Fibroblast of skin of right quadriceps (primary cell): Measurements from ENCODE around the gene KIAA1217.

Source experiments
- DNase-seq: peaks from one replicate; pipeline ENCODE4 v3.0.0-alpha.2; 2013

The KIAA1217 gene, protein sequence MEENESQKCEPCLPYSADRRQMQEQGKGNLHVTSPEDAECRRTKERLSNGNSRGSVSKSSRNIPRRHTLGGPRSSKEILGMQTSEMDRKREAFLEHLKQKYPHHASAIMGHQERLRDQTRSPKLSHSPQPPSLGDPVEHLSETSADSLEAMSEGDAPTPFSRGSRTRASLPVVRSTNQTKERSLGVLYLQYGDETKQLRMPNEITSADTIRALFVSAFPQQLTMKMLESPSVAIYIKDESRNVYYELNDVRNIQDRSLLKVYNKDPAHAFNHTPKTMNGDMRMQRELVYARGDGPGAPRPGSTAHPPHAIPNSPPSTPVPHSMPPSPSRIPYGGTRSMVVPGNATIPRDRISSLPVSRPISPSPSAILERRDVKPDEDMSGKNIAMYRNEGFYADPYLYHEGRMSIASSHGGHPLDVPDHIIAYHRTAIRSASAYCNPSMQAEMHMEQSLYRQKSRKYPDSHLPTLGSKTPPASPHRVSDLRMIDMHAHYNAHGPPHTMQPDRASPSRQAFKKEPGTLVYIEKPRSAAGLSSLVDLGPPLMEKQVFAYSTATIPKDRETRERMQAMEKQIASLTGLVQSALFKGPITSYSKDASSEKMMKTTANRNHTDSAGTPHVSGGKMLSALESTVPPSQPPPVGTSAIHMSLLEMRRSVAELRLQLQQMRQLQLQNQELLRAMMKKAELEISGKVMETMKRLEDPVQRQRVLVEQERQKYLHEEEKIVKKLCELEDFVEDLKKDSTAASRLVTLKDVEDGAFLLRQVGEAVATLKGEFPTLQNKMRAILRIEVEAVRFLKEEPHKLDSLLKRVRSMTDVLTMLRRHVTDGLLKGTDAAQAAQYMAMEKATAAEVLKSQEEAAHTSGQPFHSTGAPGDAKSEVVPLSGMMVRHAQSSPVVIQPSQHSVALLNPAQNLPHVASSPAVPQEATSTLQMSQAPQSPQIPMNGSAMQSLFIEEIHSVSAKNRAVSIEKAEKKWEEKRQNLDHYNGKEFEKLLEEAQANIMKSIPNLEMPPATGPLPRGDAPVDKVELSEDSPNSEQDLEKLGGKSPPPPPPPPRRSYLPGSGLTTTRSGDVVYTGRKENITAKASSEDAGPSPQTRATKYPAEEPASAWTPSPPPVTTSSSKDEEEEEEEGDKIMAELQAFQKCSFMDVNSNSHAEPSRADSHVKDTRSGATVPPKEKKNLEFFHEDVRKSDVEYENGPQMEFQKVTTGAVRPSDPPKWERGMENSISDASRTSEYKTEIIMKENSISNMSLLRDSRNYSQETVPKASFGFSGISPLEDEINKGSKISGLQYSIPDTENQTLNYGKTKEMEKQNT (N-terminal part only)

DNA sequence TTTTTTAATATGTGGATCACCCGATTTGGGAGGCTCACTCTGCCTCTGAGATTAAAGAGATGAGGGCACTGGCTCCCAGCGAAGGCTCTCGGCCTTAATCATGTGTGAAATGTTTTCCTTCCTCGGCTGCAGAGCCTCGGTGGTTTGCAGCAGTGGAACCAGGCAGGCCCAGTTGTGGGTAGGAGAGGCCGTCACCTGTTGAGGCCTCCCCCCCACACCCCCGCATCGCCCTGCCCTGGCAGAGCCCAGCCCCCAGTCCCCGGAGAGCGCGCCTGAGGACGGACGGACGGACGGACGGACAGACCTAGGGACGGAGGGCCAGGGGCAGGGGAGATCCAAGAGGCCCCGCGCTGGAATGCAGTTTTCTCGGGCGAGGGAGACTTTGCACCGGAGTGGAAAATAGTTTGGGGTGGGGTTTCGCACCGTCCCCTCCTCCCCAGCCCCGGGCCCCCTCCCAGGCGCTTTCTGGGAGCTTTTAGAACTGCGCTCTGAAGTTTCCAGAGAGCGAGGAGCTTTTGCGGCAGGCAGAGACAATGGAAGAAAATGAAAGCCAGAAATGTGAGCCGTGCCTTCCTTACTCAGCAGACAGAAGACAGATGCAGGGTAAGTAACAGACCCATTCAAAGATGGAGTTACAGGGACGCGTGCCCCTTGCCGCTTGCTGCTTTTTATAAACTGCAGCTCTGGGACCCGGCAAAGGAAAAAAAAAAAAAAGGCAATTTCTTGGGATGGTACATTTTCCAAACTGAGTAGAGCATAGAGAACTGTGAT lies at the start of gene KIAA1217:
Gene KIAA1217, plus strand, starts transcription at position 478 of the 771 bp plus-strand sequence. Its CDS starts 56 bp downstream, at position 534.
- peak; percentile 21 for DNase-seq

DNA sequence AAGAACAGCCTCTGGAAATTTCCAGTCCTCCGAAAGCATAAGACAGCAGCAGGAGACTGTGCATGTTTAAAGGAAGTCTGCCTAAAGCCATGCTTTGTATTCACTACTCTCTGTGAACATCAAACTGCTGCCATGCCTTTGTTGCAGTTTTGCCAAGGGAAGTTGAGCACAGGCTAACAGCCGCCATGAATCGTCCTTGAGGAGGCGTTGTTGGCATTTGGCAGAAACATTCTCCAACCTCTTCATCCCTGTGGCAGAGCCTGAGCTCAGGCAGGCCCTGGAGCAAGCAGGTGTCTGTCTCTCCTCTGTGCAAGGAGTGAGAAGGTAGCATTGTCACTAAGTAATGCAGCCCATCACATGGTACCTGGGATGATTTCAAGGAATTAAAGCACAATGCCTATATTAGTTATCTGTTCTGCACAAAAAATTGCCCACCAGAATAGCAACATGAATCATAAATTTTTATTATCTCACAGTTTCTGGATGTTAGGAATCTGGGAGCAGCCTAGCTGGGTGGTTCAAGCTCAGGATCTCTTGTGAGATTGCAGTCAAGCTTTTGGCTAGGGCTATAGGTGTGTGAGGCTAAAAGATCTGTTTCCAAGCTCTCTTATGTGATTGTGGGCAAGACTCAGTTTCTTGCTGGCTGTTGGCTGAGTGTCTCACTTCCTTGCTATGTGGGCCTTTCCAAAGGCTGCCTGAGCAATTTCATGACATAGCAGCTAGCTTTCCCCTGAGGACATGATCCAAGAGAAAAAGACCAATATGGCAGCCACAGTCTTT lies 46.5 kb upstream of the KIAA1217 start:
- DNase-seq = no peak

DNA sequence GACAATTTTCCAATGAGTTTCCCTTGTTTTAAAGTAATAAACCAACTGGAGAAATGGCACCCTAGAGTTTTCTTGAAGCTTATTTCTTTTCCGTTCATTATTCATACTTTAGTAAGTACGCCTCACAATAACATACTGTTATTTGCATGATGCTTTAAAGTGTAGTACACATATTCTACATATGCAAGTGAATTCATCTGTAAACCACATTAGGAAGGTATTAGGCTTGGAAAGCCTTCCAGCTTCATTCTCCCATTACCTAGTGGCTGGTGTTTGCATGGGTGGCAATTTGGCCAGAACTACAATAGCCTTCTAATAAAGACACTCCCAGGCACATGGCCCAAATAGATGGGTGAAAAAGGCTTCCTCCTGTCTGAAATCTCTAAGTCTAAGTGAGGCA lies 45.5 kb upstream of the KIAA1217 start:
- DNase-seq = no peak

DNA sequence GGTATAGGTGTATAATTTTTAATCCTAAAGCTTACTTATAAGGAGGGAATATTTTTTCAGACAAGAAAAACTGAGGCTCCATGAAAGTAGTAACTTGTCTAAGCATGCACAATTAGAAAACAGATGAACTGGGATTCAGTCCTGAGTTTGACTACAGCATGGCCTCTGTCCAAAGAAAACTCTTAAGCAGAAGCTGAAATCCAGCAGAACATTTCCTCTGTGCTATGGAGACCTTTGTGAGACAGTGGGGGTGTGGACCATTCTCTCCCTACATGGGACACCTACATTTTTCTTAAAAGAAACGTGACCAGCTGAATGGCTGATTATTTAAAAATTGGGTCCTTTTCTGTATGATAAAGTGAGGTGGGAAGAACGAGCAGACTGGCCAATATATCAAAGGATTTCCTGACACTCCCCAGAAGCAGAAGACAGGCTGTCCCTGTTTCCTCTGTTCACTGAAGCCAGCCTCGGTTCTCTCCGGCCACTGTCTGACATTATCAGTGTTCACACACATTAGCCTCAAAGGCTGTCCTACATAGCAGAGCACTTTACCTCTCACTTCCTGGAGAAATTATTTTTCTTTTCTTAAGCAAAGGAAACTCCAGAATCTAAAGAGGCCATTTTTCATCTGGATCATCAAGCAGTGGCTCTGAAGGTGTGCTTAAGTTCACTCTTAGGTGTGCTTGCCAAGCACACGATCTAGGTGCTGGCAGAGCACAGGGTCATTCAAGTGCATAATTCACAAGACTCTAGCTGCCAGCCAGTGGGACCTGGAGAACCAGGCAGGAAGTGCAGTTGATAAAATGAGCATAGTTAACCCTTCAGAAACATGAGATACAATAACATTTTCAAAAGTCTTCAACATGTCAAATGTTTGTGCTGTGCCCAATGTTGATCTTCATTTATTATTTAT lies 40.4 kb upstream of the KIAA1217 start:
- DNase-seq = no peak

DNA sequence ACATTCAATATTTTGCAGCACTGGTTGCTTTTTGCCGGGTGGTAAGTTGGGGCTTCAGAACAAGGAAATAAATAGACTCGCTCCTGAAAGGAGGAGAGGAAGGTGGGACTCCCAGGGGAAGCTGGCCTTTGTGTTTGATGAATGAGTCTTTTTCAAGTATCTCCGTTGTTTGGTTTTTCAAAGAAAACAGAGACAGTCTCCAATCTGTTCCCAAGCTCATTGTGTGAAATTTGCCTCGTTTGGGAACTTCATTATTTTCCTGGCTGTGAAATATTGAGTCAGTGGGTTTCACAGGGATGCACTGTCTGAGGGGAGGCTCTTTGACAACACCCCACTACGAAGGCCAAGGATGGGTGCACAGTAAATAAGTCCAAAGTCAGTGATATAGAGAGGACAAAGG lies 38.7 kb upstream of the KIAA1217 start:
- no peak for DNase-seq

DNA sequence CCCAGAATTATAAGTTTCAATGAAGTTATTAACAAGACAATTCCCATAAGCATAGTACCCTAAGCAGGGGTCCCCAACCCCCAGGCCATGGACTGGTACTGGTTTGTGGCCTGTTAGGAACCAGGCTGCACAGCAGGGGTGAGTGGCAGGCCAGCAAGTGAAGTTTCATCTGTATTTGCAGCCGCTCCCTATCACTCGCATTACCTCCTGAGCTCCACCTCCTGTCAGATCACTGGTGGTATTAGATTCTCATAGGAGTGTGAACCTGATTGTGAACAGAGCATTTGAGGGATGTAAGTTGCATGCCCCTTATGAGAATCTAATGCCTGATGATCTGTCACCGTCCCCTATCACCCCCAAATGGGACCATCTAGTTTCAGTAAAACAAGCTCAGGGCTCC lies 36.0 kb upstream of the KIAA1217 start:
- DNase-seq = no peak

DNA sequence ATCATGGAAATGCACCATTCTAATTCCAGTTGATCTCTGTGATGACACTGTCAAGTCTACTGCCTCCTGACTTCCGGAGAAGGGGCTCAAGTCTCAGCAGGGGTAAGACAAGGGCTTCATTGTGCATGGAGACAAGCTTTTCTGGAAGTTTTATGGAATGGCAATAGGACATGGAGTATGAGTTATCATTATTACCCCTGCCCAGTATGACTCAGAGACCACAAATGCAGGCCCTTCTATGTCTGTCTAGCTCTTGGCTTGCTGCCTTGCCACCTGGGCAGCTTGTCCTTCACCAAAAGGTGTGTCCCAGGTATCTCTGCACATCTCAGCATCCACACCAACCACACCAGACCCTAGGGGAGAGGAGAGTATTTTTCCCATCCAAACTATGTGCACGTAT lies 34.9 kb upstream of the KIAA1217 start:
- DNase-seq = no peak

DNA sequence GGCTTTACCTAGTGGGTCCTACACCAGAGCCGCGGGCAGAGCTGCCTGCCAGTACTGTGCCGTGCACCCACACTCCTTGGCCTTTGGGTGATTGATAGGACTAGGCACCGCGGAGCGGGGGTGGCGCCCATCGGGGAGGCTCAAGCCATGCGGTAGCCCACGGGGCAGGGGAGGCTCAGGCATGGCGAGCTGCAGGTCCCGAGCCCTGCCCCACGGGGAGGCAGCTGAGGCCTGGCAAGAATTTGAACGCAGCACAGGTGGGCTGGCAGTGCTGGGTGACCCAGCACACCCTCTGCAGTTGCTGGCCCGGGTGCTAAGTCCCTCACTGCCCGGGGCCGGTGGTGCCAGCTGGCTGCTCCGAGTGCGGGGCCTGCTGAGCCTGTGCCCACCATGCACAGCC lies 32.3 kb upstream of the KIAA1217 start:
- DNase-seq = no peak

DNA sequence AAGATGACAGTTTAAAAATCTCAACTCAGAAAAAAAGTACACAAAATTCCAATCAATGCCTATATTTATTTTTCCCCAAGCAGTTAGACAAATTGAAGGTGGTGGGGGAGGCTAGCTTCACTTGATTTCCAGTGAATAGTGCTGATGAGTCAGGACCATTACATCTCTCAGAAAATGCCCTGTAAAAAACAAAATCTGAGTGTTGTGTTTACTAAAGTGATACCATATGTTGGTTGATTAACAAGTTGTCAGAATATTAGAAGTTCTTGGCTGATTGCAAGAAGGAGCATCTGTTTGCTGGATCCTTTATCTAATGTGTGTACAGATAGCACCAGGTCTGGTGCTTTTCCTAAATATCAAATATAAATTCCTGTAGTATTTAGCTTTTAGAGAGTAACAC lies 31.3 kb upstream of the KIAA1217 start:
- DNase-seq = peak; percentile 42

DNA sequence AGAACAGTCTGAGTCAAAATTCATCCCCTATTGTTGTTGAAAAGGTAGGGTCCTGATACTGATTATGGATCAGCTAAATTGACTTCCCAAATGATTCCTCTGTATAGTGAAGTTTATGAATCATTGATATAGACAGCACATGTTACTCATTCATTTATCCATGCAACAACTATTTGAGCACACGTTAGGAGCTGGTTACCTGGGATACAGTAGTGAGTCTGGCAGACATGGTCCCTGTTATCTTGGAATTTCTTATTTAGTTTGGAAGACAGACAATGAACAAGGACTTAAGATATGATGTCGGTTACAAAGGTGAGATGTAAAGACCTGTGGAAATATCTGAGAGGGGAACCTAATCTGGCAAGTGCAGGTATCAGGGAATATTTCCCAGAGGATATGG lies 28.0 kb upstream of the KIAA1217 start:
- no peak for DNase-seq

DNA sequence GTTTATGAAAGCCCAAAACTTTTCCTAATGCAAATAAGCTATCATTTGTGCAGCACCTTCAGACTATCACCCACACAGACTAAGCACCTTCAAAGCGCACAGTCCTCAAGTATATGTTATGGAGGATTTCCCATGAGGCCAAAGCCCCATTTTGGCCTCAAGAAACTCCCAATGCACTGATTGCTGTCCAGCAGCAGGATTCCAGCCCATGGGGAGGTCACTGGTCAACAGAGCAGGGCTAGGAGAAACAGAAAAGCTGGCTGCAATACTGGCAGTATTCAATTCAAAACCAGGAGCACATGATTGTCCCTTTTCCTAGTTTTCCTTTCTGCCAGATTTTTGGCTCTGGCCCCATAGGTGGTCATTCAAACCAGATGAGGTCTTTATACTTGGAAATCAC lies 24.5 kb upstream of the KIAA1217 start:
- DNase-seq = no peak

DNA sequence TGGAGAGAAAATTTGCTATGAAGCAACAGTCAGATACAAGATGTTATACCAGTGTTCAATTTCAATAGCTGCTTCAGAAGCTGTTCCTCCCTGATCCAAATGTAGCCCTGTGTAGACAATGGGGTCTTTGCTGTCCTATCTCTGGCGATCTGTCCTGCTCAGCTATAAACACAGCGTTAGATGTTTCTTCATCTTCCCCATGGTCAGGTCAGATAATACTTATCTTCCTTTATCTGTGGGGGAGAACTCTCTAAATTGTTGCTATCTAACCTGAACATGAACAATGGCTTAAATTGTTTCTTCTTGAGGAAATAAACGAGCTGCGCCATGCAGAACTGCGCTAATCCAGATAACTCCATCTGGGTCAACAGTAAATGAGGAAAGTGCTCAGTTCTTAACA lies 15.6 kb upstream of the KIAA1217 start:
- no peak for DNase-seq

DNA sequence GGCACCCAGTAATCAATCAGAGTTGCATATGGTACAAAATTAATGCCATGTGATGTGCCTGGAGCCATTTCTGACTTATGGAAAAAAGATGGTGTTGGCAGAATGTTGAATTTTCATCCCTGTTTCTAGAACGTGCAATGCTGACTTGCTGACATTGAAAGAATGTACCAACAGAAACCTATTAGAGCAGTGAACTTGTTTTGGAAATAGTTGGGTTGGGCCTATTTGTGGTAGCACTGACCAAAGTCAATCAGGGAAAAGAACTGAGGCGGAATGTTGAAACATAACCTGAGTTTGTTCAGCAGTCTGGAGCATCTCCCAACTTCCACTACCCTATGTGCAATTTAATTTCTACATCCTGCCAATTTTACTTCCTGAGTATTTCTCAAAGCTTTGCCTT lies 11.7 kb upstream of the KIAA1217 start:
- DNase-seq = no peak

DNA sequence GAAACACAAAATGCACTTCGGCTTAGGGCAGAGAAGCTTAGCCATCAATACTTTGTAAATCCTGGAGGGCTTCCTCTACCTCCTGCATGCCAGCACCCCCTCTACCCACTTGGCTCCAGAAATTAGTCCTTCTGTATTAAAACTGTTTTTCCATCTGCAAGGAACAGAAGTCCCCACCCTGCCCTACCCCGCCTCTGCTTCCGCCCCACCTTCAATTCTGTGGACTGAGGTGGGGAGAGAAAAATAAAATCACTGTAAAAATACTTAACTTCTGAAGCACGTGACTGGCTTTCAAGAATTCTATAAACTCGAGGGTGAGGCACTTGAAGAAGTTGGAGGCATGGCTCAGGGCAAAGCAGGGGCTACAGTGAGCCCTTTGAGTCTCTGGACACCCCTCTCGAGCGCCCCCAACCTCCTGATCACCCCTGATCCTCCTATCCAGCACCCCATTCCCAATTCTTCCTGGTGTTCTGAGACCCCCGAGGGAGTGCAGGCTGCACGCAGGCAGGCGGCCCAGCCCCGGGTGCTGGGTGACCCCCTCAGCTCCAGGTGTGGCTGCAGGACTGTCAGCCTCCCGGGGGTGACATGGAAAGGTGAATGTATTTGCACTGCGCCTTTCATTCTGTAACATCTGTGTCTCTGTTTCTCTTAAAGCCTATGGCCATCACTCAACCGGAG lies 7.3 kb upstream of the KIAA1217 start:
- no peak for DNase-seq

DNA sequence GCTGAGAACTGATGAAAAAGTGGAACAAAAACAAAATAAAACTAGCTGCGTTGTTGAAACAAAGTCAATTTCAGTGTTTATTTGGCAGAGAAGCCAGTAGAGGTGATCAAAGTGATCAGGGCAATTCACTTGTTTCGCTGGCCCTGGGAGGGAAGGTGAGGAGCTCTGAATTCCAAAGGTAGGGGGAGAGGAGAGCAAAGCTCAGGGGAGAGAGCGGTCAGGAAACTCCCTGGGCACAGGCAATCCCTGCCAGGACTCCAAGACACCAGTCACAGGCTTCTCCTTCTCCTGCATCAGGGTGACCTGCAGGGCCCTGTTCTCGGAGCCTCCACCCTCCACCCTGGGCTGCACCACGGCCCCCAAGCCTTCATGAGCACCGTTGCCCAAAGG lies 6.8 kb upstream of the KIAA1217 start:
- DNase-seq = no peak

DNA sequence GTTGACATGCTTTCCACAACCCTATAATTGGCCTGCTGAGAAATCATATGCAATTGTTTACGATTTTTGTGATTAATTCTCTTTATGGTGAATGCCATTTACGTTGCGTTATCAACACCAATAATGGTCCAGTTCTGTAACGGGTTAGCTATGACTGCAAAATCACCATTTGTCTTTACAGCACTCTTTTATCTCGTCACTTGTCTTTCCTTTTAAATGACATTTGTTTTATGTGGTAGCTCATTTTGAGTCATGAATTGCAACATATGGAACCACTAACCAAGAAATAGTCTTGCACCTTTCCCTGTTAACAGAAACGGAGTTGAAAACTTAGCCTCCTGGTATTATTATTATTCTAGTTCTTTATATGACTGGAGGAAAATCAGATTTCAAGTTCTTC lies 3.1 kb upstream of the KIAA1217 start:
- peak; percentile 78 for DNase-seq

DNA sequence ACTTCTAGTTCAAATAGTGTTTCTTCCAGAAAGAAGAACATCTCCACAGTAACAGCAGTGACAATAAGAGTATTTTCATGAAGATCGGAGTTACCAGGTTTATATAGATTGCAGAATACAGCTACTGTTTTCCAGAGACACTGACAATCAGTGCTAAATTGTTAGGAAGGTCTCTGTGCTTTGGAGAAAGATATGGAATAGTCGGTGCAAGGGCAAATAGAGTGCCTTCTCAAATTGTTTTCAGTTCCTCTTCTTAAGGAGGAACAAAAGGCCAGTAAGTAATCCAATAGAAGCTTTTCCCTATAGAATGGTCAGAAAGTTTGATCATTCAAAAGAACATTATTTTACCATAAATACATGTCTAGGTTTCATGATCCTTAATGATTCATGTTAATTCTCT lies 2.6 kb upstream of the KIAA1217 start:
- DNase-seq = no peak

DNA sequence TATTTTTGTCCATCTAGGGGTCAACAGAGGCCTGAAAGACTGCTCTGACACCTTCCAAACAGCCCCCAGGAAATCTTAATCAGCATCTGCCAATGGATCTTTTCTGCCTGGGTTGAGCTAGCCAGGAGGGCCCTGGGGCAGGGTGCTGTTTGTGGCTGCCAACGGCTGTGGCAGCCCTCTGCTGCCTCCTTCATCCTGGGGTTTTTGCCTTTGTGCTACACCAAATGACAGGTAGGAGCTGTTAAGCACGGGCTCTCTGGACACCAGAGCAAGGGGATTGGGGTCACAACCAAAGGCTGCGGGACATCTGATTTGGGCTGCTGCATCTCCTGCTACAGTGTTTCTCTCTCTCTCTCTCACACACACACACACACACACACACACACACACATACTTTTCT lies 2.0 kb upstream of the KIAA1217 start:
- no peak for DNase-seq

DNA sequence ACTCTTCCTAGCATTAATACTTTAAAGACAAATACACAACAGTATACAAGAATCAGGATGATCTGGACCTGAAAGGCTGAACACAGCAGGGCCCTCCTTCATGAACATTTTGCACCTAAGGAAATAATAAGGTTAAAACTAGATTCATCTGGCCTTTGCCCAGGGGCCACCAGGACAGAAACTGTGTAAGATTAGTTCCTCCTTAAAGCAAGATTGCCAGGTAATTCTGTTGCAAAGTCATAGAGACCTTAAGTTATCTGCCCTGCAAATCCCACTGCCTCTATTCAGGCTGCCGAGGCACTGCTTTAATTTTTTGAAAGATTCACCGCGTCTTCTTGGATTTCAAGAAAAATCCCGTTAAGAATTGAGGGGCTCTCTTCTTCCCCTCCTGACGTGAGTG lies 1.6 kb upstream of the KIAA1217 start:
- DNase-seq = no peak
